ENCODE data around the gene RRP12. TPM values are rescaled to one million over a fixed set of nuclear protein-coding genes. Genes with fewer than 3 reads are reported as not detected.
"Not testable (repeated sequence)": the region's sequence is repeated elsewhere in the genome, so short reads cannot be mapped to it uniquely, and the experiment has no call there.

The RRP12 gene
- total RNA-seq, 2 donors from 2014 or later = 29.6 to 61.9 TPM

DNA sequence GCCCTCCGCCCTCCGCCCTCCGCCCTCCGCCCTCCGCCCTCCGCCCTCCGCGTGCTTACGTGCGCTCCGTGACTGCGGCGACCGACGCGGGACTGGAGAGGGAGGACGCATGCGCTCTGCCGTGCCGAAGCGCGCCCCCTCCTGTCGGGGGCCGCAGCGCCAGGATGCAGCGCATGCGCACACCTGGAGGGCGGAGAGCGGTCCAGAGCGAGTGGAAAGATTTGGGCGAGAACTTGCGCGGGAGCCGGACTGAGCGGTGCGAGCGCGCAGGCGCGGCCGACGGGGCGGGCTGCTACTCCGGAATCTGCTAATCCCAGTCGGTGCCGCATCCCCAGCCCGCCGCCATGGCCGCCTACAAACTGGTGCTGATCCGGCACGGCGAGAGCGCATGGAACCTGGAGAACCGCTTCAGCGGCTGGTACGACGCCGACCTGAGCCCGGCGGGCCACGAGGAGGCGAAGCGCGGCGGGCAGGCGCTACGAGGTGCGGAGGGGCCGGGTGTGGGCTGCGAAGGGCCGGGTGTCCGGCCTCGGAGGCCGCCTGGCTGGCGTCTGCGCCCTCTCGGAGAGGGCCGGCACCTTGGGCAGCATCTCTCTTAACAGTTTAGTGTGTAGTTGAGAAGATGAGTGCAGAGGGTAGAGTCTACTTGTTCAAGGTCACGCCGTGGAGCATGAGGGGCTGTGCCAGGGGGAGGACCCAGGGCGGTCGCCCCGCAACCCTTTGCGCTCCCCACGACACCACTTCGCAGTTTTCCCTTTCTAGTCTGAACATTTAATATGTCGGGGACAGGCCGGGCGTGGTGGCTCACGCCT is 25.0 kb upstream of the RRP12 start, which contains the start of gene PGAM1:
Gene PGAM1 (plus strand): TSS at position 228 of the 812 bp plus-strand sequence. CDS start 117 bp downstream, at position 345.
- Mint-ChIP-seq H3K4me3 (peak within 1 kb of the TSS; percentile 75), H3K9me3 (no peaks in the 10 kb centered on the region), H3K4me1 (peaks cover 13% of the 10 kb centered on the region), H3K36me3 (ENCODE audit: low read depth) (peaks cover 81% of the 10 kb centered on the region), H3K27ac (peak within 1 kb of the TSS; percentile 94), H3K27me3 (no peaks in the 10 kb centered on the region)
- ATAC-seq (replicated peaks) = peak; percentile 71

DNA sequence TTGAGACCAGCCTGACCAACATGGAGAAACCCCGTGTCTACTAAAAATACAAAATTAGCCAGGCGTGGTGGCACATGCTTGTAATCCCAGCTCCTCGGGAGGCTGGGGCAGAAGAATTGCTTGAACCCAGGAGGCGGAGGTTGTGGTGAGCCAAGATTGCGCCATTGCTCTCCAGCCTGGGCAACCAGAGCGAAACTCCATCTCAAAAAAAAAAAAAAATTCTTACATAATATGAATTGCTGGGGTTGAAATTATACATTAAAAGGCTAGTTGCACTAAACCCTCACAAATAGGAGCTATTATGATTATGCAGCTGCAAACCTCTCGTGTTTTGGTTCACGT is 22.6 kb upstream of the RRP12 start:
- not testable (repeated sequence) for H3K27me3 Mint-ChIP-seq; H3K9me3 Mint-ChIP-seq; ATAC-seq (replicated peaks)
- peaks cover 56% of the 10 kb centered on the region for H3K36me3 Mint-ChIP-seq (ENCODE audit: low read depth)
- H3K4me1 Mint-ChIP-seq = peaks cover 22% of the 10 kb centered on the region
- H3K27ac Mint-ChIP-seq = peak overlapping the region; percentile 94
- H3K4me3 Mint-ChIP-seq = peak overlapping the region; percentile 75

GRCh38 chr10:97416565-97416964 is 15.4 kb upstream of the RRP12 start:
- H3K27ac Mint-ChIP-seq = peak overlapping the region; percentile 95
- H3K36me3 Mint-ChIP-seq (ENCODE audit: low read depth) = peaks cover 20% of the 10 kb centered on the region
- H3K4me1 Mint-ChIP-seq = peaks cover 42% of the 10 kb centered on the region
- H3K9me3 Mint-ChIP-seq = peaks cover 4% of the 10 kb centered on the region
- H3K4me3 Mint-ChIP-seq = peak overlapping the region; percentile 35
- no peak for ATAC-seq (replicated peaks)
- no peaks in the 10 kb centered on the region for H3K27me3 Mint-ChIP-seq

DNA sequence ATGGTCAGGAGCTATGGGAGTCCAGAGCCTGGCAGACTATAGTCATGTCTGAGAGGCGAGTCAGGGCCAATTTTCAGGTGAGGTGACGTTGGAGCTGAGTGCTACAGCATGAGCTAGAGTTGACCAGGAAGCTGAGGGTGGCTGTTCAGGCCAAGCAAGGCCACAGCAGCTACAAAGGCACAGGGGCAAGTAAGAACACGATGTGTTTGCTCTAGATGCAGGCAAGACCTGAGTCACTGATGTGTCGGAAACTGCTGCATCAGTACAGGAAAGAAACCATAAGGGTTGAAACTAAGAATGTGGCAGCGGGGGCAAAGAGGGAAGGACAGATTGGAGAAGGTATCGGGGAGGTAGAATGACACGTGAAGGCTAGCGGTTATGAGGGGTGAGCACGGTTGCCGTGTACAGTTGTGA is 11.8 kb upstream of the RRP12 start:
- Mint-ChIP-seq H3K4me1 (peaks cover 24% of the 10 kb centered on the region), H3K27me3 (no peaks in the 10 kb centered on the region), H3K36me3 (ENCODE audit: low read depth) (peaks cover 15% of the 10 kb centered on the region), H3K4me3 (peak overlapping the region; percentile 71), H3K9me3 (peaks cover 4% of the 10 kb centered on the region), H3K27ac (peak overlapping the region; percentile 95)
- peak; percentile 84 for ATAC-seq (replicated peaks)

DNA sequence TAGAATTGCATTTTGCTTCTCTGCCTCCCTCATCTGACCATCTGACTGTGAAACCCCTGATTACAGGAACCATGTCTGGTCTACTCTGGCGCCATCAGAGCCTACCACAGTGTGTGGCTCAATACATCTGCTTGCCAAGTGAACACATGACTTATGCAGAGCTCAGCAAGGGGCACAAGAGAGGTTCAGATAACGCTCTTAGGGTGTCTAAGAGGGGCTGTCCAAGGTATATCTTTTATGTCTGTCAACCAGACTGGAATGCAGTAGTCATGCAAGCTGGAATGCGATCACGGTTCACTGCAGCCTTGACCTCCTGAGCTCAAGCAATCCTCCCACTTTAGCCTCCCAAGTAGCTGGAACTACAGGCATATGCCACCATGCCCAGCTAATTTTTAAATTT is 10.3 kb upstream of the RRP12 start:
- H3K4me3 Mint-ChIP-seq = no peak overlapping the region
- H3K4me1 Mint-ChIP-seq = peaks cover 16% of the 10 kb centered on the region
- no peaks in the 10 kb centered on the region for H3K27me3 Mint-ChIP-seq
- no peak for ATAC-seq (replicated peaks)
- peaks cover 4% of the 10 kb centered on the region for H3K9me3 Mint-ChIP-seq
- H3K27ac Mint-ChIP-seq = no peak overlapping the region
- H3K36me3 Mint-ChIP-seq (ENCODE audit: low read depth) = peaks cover 15% of the 10 kb centered on the region

- Mint-ChIP-seq H3K36me3 (ENCODE audit: low read depth) (peaks cover 7% of the 10 kb centered on the region), H3K4me3 (no peak overlapping the region), H3K27ac (peak overlapping the region; percentile 60), H3K9me3 (peaks cover 4% of the 10 kb centered on the region), H3K4me1 (peaks cover 8% of the 10 kb centered on the region), H3K27me3 (no peaks in the 10 kb centered on the region)
- ATAC-seq (replicated peaks) = no peak
Measured at GRCh38 chr10:97408496-97408992, 7.4 kb upstream of the RRP12 start.

DNA sequence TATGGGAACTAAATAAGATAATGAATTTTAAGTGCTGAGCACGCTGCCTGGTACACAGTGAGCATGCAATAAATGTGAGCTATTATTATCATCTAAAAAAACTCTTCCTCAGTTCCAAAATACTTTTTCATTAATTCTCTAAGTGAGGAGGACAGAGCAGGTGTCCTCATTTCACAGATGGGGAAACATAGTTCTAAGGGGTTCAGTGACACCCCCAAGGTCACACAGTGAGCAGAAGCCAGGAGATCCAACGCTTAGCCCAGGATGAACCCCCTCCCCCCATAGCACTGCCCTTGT is 6.8 kb upstream of the RRP12 start:
- Mint-ChIP-seq H3K27me3 (no peaks in the 10 kb centered on the region), H3K9me3 (peaks cover 1% of the 10 kb centered on the region), H3K4me3 (peak overlapping the region; percentile 60), H3K36me3 (ENCODE audit: low read depth) (peaks cover 2% of the 10 kb centered on the region), H3K4me1 (peaks cover 3% of the 10 kb centered on the region), H3K27ac (peak overlapping the region; percentile 60)
- no peak for ATAC-seq (replicated peaks)

DNA sequence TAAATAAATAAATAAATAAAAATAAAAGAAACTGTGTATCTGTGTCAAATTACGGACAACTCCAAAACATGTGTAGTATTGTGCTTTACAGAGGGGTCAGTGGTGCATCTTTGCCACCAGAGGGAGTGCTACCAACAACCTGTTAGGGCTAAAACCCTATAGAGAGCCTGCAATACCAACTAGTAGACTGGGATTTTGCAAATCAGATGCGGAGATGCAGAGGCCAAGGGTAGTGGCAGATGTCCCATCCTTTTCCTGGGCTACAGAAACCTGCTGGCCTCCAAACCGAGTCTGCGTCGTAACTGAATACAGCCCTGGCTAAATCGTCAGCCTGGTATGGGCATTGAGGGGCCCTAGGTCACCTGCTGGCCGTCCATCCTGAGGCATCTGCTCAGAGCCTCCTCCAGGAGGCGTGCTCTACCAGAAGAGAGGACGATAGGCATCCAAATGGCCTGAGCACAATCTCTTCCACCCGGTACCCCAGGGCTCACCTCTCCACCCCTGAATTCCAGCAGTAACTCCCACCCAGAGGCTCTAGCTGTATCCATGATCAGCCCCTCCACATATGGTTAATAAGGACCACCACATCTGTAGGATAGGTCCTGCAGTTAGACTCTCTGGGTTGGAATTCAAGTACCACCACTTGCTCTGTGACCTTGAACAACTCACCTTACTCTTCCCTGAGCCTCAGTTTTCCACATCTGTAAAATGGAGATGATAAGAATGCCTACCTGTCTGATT is 6.2 kb upstream of the RRP12 start:
- H3K9me3 Mint-ChIP-seq = no peaks in the 10 kb centered on the region
- peak; percentile 97 for ATAC-seq (replicated peaks)
- no peaks in the 10 kb centered on the region for H3K36me3 Mint-ChIP-seq (ENCODE audit: low read depth)
- H3K27ac Mint-ChIP-seq = peak overlapping the region; percentile 60
- H3K4me3 Mint-ChIP-seq = peak overlapping the region; percentile 60
- no peaks in the 10 kb centered on the region for H3K4me1 Mint-ChIP-seq
- H3K27me3 Mint-ChIP-seq = no peaks in the 10 kb centered on the region

DNA sequence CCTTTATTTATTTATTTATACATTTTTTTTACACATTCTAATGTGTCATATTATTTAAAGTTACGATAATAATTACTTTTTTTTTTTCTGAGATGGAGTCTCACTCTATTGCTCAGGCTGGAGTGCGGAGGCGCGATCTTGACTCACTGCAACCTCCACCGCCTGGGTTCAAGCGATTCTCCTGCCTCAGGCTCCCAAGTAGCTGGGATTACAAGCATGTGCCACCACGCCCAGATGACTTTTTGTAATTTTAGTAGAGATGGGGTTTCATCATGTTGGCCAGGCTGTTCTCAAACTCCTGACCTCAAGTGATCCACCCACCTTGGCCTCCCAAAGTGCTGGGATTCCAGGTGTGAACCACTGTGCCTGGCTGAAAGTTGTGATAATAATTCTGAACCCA is 5.3 kb upstream of the RRP12 start:
- not testable (repeated sequence) for H3K9me3 Mint-ChIP-seq; H3K4me1 Mint-ChIP-seq; H3K27ac Mint-ChIP-seq; ATAC-seq (replicated peaks); H3K27me3 Mint-ChIP-seq; H3K36me3 Mint-ChIP-seq (ENCODE audit: low read depth)
- H3K4me3 Mint-ChIP-seq = peak overlapping the region; percentile 60

GRCh38 chr10:97406064-97406463 is 4.9 kb upstream of the RRP12 start:
- ATAC-seq (replicated peaks) = no peak
- Mint-ChIP-seq H3K36me3 (ENCODE audit: low read depth) (peaks cover 4% of the 10 kb centered on the region), H3K27ac (no peak overlapping the region)

GRCh38 chr10:97404044-97404443 is 2.9 kb upstream of the RRP12 start:
- no peaks in the 10 kb centered on the region for H3K4me1 Mint-ChIP-seq
- no peaks in the 10 kb centered on the region for H3K27me3 Mint-ChIP-seq
- no peaks in the 10 kb centered on the region for H3K9me3 Mint-ChIP-seq
- H3K27ac Mint-ChIP-seq = no peak overlapping the region
- peaks cover 16% of the 10 kb centered on the region for H3K36me3 Mint-ChIP-seq (ENCODE audit: low read depth)
- no peak for ATAC-seq (replicated peaks)
- no peak overlapping the region for H3K4me3 Mint-ChIP-seq

More at GRCh38 chr10:97406064-97406463, 4.9 kb upstream of the RRP12 start:
- Mint-ChIP-seq H3K4me3 (no peak overlapping the region), H3K27me3 (no peaks in the 10 kb centered on the region), H3K9me3 (no peaks in the 10 kb centered on the region), H3K4me1 (no peaks in the 10 kb centered on the region)

GRCh38 chr10:97401455-97401919 is 347 bp upstream of the RRP12 start:
- Mint-ChIP-seq H3K4me3 (peak overlapping the region; percentile 95), H3K36me3 (ENCODE audit: low read depth) (peaks cover 30% of the 10 kb centered on the region), H3K9me3 (no peaks in the 10 kb centered on the region), H3K4me1 (no peaks in the 10 kb centered on the region), H3K27ac (peak overlapping the region; percentile 95), H3K27me3 (no peaks in the 10 kb centered on the region)
- no peak for ATAC-seq (replicated peaks)

DNA sequence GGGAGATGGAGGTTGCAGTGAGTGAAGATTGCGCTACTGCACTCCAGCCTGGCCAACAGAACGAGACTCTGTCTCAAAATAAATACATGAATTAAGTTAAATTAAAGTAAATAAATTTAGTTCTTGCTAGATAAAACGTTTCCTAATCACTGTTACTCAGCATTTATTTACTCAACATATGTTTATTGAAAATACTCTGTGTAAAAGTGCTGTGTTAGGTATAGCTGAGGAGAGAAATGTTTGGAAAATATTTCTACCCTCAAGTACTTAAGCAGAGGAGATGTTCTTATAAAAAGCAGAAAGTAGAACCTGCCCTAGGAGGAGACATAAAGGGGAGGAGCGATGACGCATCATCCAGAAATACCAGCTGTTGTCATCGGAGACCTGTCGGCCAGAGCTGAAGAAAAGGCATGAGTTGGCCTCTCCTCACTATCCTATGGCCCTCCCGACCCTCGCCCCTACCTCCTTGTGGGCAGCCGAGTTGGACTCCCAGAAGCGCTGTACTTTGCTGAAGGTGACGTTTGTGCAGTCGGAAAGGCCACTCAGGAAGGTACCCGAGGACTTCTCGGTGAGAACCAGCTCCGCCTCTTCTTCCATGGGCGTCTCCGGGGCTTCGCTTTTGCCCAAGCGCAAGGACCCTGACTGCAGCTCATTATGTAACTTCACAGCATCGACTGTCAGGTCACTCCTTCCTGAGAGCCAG is 1.1 kb downstream of the RRP12 start:
- Mint-ChIP-seq H3K9me3 (no peaks in the 10 kb centered on the region), H3K27ac (peak overlapping the region; percentile 95), H3K27me3 (no peaks in the 10 kb centered on the region), H3K4me1 (no peaks in the 10 kb centered on the region), H3K4me3 (peak overlapping the region; percentile 95), H3K36me3 (ENCODE audit: low read depth) (peaks cover 44% of the 10 kb centered on the region)
- ATAC-seq (replicated peaks) = peak; percentile 31

GRCh38 chr10:97396056-97396455 is 5.1 kb downstream of the RRP12 start:
- H3K9me3 Mint-ChIP-seq = no peaks in the 10 kb centered on the region
- no peaks in the 10 kb centered on the region for H3K4me1 Mint-ChIP-seq
- ATAC-seq (replicated peaks) = no peak
- H3K27ac Mint-ChIP-seq = no peak overlapping the region
- H3K36me3 Mint-ChIP-seq (ENCODE audit: low read depth) = peaks cover 77% of the 10 kb centered on the region
- H3K27me3 Mint-ChIP-seq = no peaks in the 10 kb centered on the region
- H3K4me3 Mint-ChIP-seq = no peak overlapping the region
